HepG2 (cell line): Measurements from ENCODE around the gene EIF5A2. TPM values are rescaled to one million over a fixed set of nuclear protein-coding genes. Genes with fewer than 3 reads are reported as not detected.
A peak's percentile ranks its signal among the peaks of the same experiment; 100 is the strongest.

Experiments used
- BCL6 ChIP-seq: IDR thresholded peaks from 2 replicates; pipeline ENCODE4 v1.6.1; 2016; ENCODE audit warnings: missing genetic modification reagents, missing compliant biosample characterization
- BCLAF1 ChIP-seq: fragments of 450-650 bp; IDR thresholded peaks from 2 replicates; pipeline ENCODE4 v1.6.1; 2017; ENCODE audit warnings: mild to moderate bottlenecking
- JARID2 ChIP-seq: sonication (generic); formaldehyde crosslinking; IDR thresholded peaks from 2 replicates; pipeline ENCODE4 v1.8.1; 2023; ENCODE audit warnings: missing genetic modification reagents, inconsistent platforms; ENCODE audit not compliant: insufficient replicate concordance
- KMT2B ChIP-seq: IDR thresholded peaks from 2 replicates; pipeline ENCODE4 v1.6.1; 2016; ENCODE audit warnings: missing genetic modification reagents, missing compliant biosample characterization
- NR2F1 ChIP-seq, 2 experiments: fragments of 450-650 bp in 1 of 2; formaldehyde crosslinking in 1 of 2; IDR thresholded peaks; 2 replicates each; pipeline versions ENCODE4 v1.5.0 to v1.6.1; 2016 to 2020; ENCODE audit warnings: mild to moderate bottlenecking in 1 of 2, missing compliant biosample characterization in 1 of 2, missing genetic modification reagents in 1 of 2, moderate library complexity in 1 of 2
- PHF8 ChIP-seq: sonication (generic); formaldehyde crosslinking; IDR thresholded peaks from 2 replicates; pipeline ENCODE4 v1.5.0; 2020; ENCODE audit warnings: missing genetic modification reagents
- POLR2AphosphoS2 ChIP-seq: IDR thresholded peaks from 2 replicates; pipeline ENCODE4 v1.6.1; 2011; ENCODE audit warnings: low read depth, low read length, improper control_type of control experiment
- SNAI1 ChIP-seq: sonication (generic); formaldehyde crosslinking; IDR thresholded peaks from 2 replicates; pipeline ENCODE4 v1.5.0; 2020; ENCODE audit warnings: mild to moderate bottlenecking, missing genetic modification reagents, borderline replicate concordance
- XRCC5 ChIP-seq: fragments of 200-400 bp; formaldehyde crosslinking; optimal IDR thresholded peaks from 2 replicates; pipeline ENCODE3; 2017; ENCODE audit warnings: mild to moderate bottlenecking, low read length
- ZNF235 ChIP-seq: sonication (generic); formaldehyde crosslinking; IDR thresholded peaks from 2 replicates; pipeline ENCODE4 v1.8.1; 2023; ENCODE audit warnings: mild to moderate bottlenecking, missing genetic modification reagents, borderline replicate concordance
- ZNF556 ChIP-seq: sonication (generic); formaldehyde crosslinking; IDR thresholded peaks from 2 replicates; pipeline ENCODE4 v1.4.0; 2020; ENCODE audit warnings: mild to moderate bottlenecking, missing genetic modification reagents, borderline replicate concordance
- ZNF567 ChIP-seq: sonication (generic); formaldehyde crosslinking; IDR thresholded peaks from 2 replicates; pipeline ENCODE4 v1.8.1; 2023; ENCODE audit warnings: mild to moderate bottlenecking, missing genetic modification reagents, borderline replicate concordance
- ZNF576 ChIP-seq: sonication (generic); formaldehyde crosslinking; IDR thresholded peaks from 2 replicates; pipeline ENCODE4 v1.4.0; 2020; ENCODE audit warnings: mild to moderate bottlenecking, missing genetic modification reagents
- ZNF709 ChIP-seq: sonication (generic); formaldehyde crosslinking; IDR thresholded peaks from 2 replicates; pipeline ENCODE4 v1.5.0; 2020; ENCODE audit warnings: mild to moderate bottlenecking, missing genetic modification reagents
- ZNF749 ChIP-seq: sonication (generic); formaldehyde crosslinking; IDR thresholded peaks from 2 replicates; pipeline ENCODE4 v1.8.0; 2022; ENCODE audit warnings: mild to moderate bottlenecking, missing genetic modification reagents, moderate library complexity, borderline replicate concordance
- ZXDC ChIP-seq: sonication (generic); formaldehyde crosslinking; IDR thresholded peaks from 2 replicates; pipeline ENCODE4 v1.5.0; 2020; ENCODE audit warnings: mild to moderate bottlenecking, missing genetic modification reagents
- polyA plus RNA-seq, 8 experiments: library from polyadenylated mRNA; depleted of rRNA in 3 of 8; stranded (reverse) in 7 of 8; unstranded in 1 of 8; fragments of >200 nt; fragmentation: Illumina TruSeq in 4 of 8; extraction: Trizol in 4 of 8; gene quantifications; 2 replicates each; pipeline versions ENCODE4 v1.2.1 to v1.2.3, GENCODE V29; 2011 to 2016; ENCODE audit warnings: low read depth in 4 of 8, missing spikeins in 1 of 8, mixed read lengths in 1 of 8; ENCODE audit not compliant: insufficient read depth in 1 of 8
- total RNA-seq, 5 experiments: library from RNA; depleted of rRNA; stranded (reverse); fragments of >200 nt; fragmentation: Illumina TruSeq; extraction: Trizol; gene quantifications; 2 replicates each; pipeline ENCODE4 v1.2.3, GENCODE V29; 2016; ENCODE audit warnings: low read depth in 1 of 5

EIF5A2 gene
- total and polyA plus RNA-seq, 2 of the 13 experiments (the other 11 are each of a cell fraction or from before 2014, with no cell fraction given): 3.5 to 9.4 TPM

- TF ChIP-seq BCLAF1: no peak
- TF ChIP-seq ZNF567 (CRISPR knock-in tag): peak; percentile 94
- TF ChIP-seq POLR2AphosphoS2: peak; percentile 89
- peak; percentile 61; the same call in 1 of the 2 replicates for TF ChIP-seq ZNF556 (CRISPR knock-in tag)
- TF ChIP-seq ZNF235 (CRISPR knock-in tag): no peak
- TF ChIP-seq PHF8 (CRISPR knock-in tag): peak; percentile 93
- TF ChIP-seq SNAI1 (CRISPR knock-in tag): 0 out of 2 replicates have a peak, but pooled peaks have one; percentile 79
- TF ChIP-seq KMT2B: peak; percentile 83
- no peak for TF ChIP-seq JARID2 (CRISPR knock-in tag)
- TF ChIP-seq ZNF709 (CRISPR knock-in tag): peak; percentile 76; the same call in 1 of the 2 replicates
- TF ChIP-seq XRCC5: peak; percentile 48
- no peak for TF ChIP-seq ZNF576
- TF ChIP-seq ZXDC (CRISPR knock-in tag): peak; percentile 89; the same call in 1 of the 2 replicates
- TF ChIP-seq ZNF749 (CRISPR knock-in tag): no peak; the same call in 1 of the 2 replicates
- TF ChIP-seq BCL6 (CRISPR knock-in tag): peak; percentile 39; the same call in 1 of the 2 replicates
- TF ChIP-seq NR2F1 (CRISPR knock-in tag; IDR thresholded peaks at IDR 0.05): no peak
These were observed 38.5 kb downstream of the EIF5A2 start, which contains the start of gene RPL22L1 (continued) for GRCh38 chr3:170869645-170870593.
